GM23338 (cell line): ENCODE data around the gene ANKS1B. TPM values are rescaled to one million over a fixed set of nuclear protein-coding genes. Genes with fewer than 3 reads are reported as not detected.
"Not testable (repeated sequence)": the region's sequence is repeated elsewhere in the genome, so short reads cannot be mapped to it uniquely, and the experiment has no call there.

Experiments
- ATAC-seq: fragments of 200-7000 bp; cut with Tn5 transposase; 3 replicates; pipeline ENCODE4 v1.9.1; 2020
- DNase-seq: peaks from one replicate; pipeline ENCODE4 v3.0.0-alpha.2; 2015; ENCODE audit warnings: low spot score
- H2AFZ ChIP-seq: fragments of 200-600 bp; sonication (generic); 2 replicates; pipeline ENCODE4 v1.8.0; 2016; ENCODE audit warnings: antibody characterized with exemption, mild to moderate bottlenecking, moderate library complexity
- H3F3A ChIP-seq: fragments of 200-600 bp; sonication (generic); replicated peaks from 2 replicates; pipeline ENCODE4 v1.8.0; 2017; ENCODE audit warnings: antibody characterized with exemption, mixed run types, low read depth
- H3K27ac ChIP-seq: fragments of 200-600 bp; sonication (generic); 2 replicates; pipeline ENCODE4 v1.6.1; 2016; ENCODE audit warnings: low read depth
- H3K27me3 ChIP-seq: fragments of 200-600 bp; sonication (generic); 2 replicates; pipeline ENCODE4 v1.8.0; 2016; ENCODE audit warnings: mild to moderate bottlenecking, mixed run types, moderate library complexity; ENCODE audit not compliant: insufficient read depth
- H3K36me3 ChIP-seq: fragments of 200-600 bp; sonication (generic); 2 replicates; pipeline ENCODE4 v1.8.0; 2016; ENCODE audit warnings: mild to moderate bottlenecking; ENCODE audit not compliant: insufficient read depth
- H3K4me1 ChIP-seq: fragments of 200-600 bp; sonication (generic); 2 replicates; pipeline ENCODE4 v1.8.0; 2016; ENCODE audit warnings: mild to moderate bottlenecking, moderate library complexity; ENCODE audit not compliant: insufficient read depth
- H3K4me2 ChIP-seq: fragments of 200-600 bp; sonication (generic); 2 replicates; pipeline ENCODE4 v1.7.1; 2017; ENCODE audit warnings: mixed run types
- H3K4me3 ChIP-seq: fragments of 200-600 bp; sonication (generic); 2 replicates; pipeline ENCODE4 v1.6.1; 2016; ENCODE audit warnings: mixed run types
- H3K79me2 ChIP-seq: fragments of 200-600 bp; sonication (generic); replicated peaks from 2 replicates; pipeline ENCODE4 v1.8.0; 2017; ENCODE audit warnings: mild to moderate bottlenecking; ENCODE audit not compliant: insufficient read depth
- H3K9me2 ChIP-seq: fragments of 200-600 bp; sonication (generic); 2 replicates; pipeline ENCODE4 v1.8.0; 2017; ENCODE audit not compliant: insufficient read depth
- H4K20me1 ChIP-seq: fragments of 200-600 bp; sonication (generic); replicated peaks from 2 replicates; pipeline ENCODE4 v1.8.0; 2017; ENCODE audit warnings: mild to moderate bottlenecking; ENCODE audit not compliant: insufficient read depth
- H3K27ac Mint-ChIP-seq: 2 replicates; pipeline ENCODE4 v1.8.0; 2020; ENCODE audit warnings: inconsistent platforms, mild to moderate bottlenecking, moderate library complexity, mixed read lengths
- H3K27me3 Mint-ChIP-seq: 3 replicates; pipeline ENCODE4 v1.8.0; 2022; ENCODE audit warnings: low read depth, mild to moderate bottlenecking, moderate library complexity, mixed read lengths, inconsistent platforms; ENCODE audit not compliant: insufficient read depth, poor library complexity
- H3K36me3 Mint-ChIP-seq: 3 replicates; pipeline ENCODE4 v1.8.0; 2021; ENCODE audit warnings: low read depth, mild to moderate bottlenecking, inconsistent platforms, moderate library complexity, mixed read lengths
- H3K4me1 Mint-ChIP-seq: 3 replicates; pipeline ENCODE4 v1.8.0; 2020; ENCODE audit warnings: mild to moderate bottlenecking, inconsistent platforms, mixed read lengths
- H3K4me3 Mint-ChIP-seq: 3 replicates; pipeline ENCODE4 v1.8.0; 2021; ENCODE audit warnings: moderate library complexity, mild to moderate bottlenecking, inconsistent platforms, mixed read lengths
- H3K9me3 Mint-ChIP-seq: 3 replicates; pipeline ENCODE4 v1.8.0; 2020; ENCODE audit warnings: moderate library complexity, mild to moderate bottlenecking, inconsistent platforms, mixed read lengths
- EZH2 ChIP-seq: fragments of 200-600 bp; sonication (generic); IDR thresholded peaks from one replicate; pipeline ENCODE4 v1.8.0; 2017; ENCODE audit warnings: antibody characterized with exemption, mild to moderate bottlenecking, low read depth; ENCODE audit not compliant: unreplicated experiment
- EZH2phosphoT487 ChIP-seq: fragments of 200-600 bp; sonication (generic); IDR thresholded peaks from one replicate; pipeline ENCODE4 v1.8.1; 2018; ENCODE audit warnings: antibody characterized with exemption; ENCODE audit not compliant: unreplicated experiment
- JUNB ChIP-seq: IDR thresholded peaks from one replicate; pipeline ENCODE4 v1.6.1; 2016; ENCODE audit warnings: antibody characterized with exemption; ENCODE audit not compliant: unreplicated experiment
- NANOG ChIP-seq: IDR thresholded peaks from 2 replicates; pipeline ENCODE4 v1.6.1; 2016; ENCODE audit warnings: antibody characterized with exemption, borderline replicate concordance
- POLR2AphosphoS5 ChIP-seq: IDR thresholded peaks from 2 replicates; pipeline ENCODE4 v1.6.1; 2016; ENCODE audit warnings: antibody characterized with exemption, low read depth
- REST ChIP-seq: IDR thresholded peaks from one replicate; pipeline ENCODE4 v1.6.1; 2018; ENCODE audit warnings: antibody characterized with exemption; ENCODE audit not compliant: unreplicated experiment
- ZNF114 ChIP-seq: fragments of 250-450 bp; sonication (Bioruptor Pico); IDR thresholded peaks from 2 replicates; pipeline ENCODE4 v1.5.0; 2020; ENCODE audit warnings: mild to moderate bottlenecking, moderate library complexity
- polyA plus RNA-seq: library from polyadenylated mRNA; unstranded; fragments of >200 nt; fragmentation: Nextera tagmentation; extraction: Ambion mirVana; gene quantifications from 2 replicates; pipeline ENCODE4 v1.2.1, GENCODE V29; 2016
- total RNA-seq: library from RNA; depleted of rRNA; stranded (reverse); fragments of >200 nt; shearing (Covaris generic); gene quantifications from 2 replicates; pipeline ENCODE4 v1.2.3, GENCODE V29; 2014
- TF ChIP-seq, protein P1 (sequence below): fragments of 250-450 bp; sonication (Bioruptor Pico); IDR thresholded peaks from 2 replicates; pipeline ENCODE4 v1.5.0; 2020; ENCODE audit warnings: mild to moderate bottlenecking, moderate library complexity

Gene ANKS1B
- total and polyA plus RNA-seq, 2 experiments from 2014 or later = 4.3 to 5.8 TPM

- Histone ChIP-seq H3K9me2 (no peaks in the 10 kb centered on the region), H4K20me1 (no peaks in the 10 kb centered on the region), H3K27ac (no peak overlapping the region), H3K36me3 (no peaks in the 10 kb centered on the region; the same call in 1 of the 2 replicates), H3K4me1 (no peaks in the 10 kb centered on the region), H3K4me2 (no peak overlapping the region), H3K4me3 (no peak overlapping the region), H3F3A (no peaks in the 10 kb centered on the region), H3K27me3 (no peaks in the 10 kb centered on the region), H3K79me2 (no peaks in the 10 kb centered on the region), H2AFZ (no peak overlapping the region)
- no peak for ATAC-seq
- TF ChIP-seq REST = no peak
- TF ChIP-seq EZH2 = no peak
- TF ChIP-seq NANOG = no peak
- TF ChIP-seq ZNF114 = no peak
- TF ChIP-seq EZH2phosphoT487 = no peak
- TF ChIP-seq, protein P1, sequence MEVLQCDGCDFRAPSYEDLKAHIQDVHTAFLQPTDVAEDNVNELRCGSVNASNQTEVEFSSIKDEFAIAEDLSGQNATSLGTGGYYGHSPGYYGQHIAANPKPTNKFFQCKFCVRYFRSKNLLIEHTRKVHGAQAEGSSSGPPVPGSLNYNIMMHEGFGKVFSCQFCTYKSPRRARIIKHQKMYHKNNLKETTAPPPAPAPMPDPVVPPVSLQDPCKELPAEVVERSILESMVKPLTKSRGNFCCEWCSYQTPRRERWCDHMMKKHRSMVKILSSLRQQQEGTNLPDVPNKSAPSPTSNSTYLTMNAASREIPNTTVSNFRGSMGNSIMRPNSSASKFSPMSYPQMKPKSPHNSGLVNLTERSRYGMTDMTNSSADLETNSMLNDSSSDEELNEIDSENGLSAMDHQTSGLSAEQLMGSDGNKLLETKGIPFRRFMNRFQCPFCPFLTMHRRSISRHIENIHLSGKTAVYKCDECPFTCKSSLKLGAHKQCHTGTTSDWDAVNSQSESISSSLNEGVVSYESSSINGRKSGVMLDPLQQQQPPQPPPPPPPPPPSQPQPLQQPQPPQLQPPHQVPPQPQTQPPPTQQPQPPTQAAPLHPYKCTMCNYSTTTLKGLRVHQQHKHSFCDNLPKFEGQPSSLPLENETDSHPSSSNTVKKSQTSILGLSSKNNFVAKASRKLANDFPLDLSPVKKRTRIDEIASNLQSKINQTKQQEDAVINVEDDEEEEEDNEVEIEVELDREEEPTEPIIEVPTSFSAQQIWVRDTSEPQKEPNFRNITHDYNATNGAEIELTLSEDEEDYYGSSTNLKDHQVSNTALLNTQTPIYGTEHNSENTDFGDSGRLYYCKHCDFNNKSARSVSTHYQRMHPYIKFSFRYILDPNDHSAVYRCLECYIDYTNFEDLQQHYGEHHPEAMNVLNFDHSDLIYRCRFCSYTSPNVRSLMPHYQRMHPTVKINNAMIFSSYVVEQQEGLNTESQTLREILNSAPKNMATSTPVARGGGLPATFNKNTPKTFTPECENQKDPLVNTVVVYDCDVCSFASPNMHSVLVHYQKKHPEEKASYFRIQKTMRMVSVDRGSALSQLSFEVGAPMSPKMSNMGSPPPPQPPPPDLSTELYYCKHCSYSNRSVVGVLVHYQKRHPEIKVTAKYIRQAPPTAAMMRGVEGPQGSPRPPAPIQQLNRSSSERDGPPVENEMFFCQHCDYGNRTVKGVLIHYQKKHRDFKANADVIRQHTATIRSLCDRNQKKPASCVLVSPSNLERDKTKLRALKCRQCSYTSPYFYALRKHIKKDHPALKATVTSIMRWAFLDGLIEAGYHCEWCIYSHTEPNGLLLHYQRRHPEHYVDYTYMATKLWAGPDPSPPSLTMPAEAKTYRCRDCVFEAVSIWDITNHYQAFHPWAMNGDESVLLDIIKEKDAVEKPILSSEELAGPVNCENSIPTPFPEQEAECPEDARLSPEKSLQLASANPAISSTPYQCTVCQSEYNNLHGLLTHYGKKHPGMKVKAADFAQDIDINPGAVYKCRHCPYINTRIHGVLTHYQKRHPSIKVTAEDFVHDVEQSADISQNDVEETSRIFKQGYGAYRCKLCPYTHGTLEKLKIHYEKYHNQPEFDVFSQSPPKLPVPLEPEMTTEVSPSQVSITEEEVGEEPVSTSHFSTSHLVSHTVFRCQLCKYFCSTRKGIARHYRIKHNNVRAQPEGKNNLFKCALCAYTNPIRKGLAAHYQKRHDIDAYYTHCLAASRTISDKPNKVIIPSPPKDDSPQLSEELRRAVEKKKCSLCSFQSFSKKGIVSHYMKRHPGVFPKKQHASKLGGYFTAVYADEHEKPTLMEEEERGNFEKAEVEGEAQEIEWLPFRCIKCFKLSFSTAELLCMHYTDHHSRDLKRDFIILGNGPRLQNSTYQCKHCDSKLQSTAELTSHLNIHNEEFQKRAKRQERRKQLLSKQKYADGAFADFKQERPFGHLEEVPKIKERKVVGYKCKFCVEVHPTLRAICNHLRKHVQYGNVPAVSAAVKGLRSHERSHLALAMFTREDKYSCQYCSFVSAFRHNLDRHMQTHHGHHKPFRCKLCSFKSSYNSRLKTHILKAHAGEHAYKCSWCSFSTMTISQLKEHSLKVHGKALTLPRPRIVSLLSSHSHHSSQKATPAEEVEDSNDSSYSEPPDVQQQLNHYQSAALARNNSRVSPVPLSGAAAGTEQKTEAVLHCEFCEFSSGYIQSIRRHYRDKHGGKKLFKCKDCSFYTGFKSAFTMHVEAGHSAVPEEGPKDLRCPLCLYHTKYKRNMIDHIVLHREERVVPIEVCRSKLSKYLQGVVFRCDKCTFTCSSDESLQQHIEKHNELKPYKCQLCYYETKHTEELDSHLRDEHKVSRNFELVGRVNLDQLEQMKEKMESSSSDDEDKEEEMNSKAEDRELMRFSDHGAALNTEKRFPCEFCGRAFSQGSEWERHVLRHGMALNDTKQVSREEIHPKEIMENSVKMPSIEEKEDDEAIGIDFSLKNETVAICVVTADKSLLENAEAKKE (CRISPR knock-in tag) = no peak
- no peak for TF ChIP-seq POLR2AphosphoS5
- TF ChIP-seq JUNB = no peak
- DNase-seq = no peak
- Mint-ChIP-seq H3K4me1 (no peaks in the 10 kb centered on the region), H3K27ac (0 out of 2 replicates have a peak overlapping the region, but pooled peaks have one; percentile 14), H3K27me3 (no peaks in the 10 kb centered on the region), H3K9me3 (no peaks in the 10 kb centered on the region), H3K36me3 (no peaks in the 10 kb centered on the region), H3K4me3 (no peak overlapping the region)
Measured at GRCh38 chr12:99596762-99597161, 388.0 kb downstream of the ANKS1B start.

GRCh38 chr12:99577125-99577524, 407.6 kb downstream of the ANKS1B start:
- not testable (repeated sequence) for H2AFZ ChIP-seq, H3K4me3 Mint-ChIP-seq

More at GRCh38 chr12:99577125-99577524, 407.6 kb downstream of the ANKS1B start:
- H3K36me3 ChIP-seq, H3F3A ChIP-seq, ATAC-seq, H4K20me1 ChIP-seq, H3K79me2 ChIP-seq, H3K27me3 Mint-ChIP-seq, H3K4me3 ChIP-seq, H3K27ac ChIP-seq, H3K36me3 Mint-ChIP-seq, H3K27ac Mint-ChIP-seq, H3K27me3 ChIP-seq, DNase-seq, H3K4me2 ChIP-seq, H3K9me3 Mint-ChIP-seq, H3K9me2 ChIP-seq, H3K4me1 ChIP-seq, H3K4me1 Mint-ChIP-seq: not testable (repeated sequence)
